Astrocyte (in vitro differentiated cells and primary cell): ENCODE measurements around the gene SLC22A5. TPM values are rescaled to one million over a fixed set of nuclear protein-coding genes. Genes with fewer than 3 reads are reported as not detected.

Experiments used
- DNase-seq: peaks from one replicate; pipeline ENCODE4 v3.0.0-alpha.2; 2010; ENCODE audit warnings: low read depth
- FAIRE-seq: peaks from 2 replicates; lab custom pipeline; 2011; peaks lifted over from hg19 to GRCh38; lab: Jason Lieb, UNC
- H2AFZ ChIP-seq: 2 replicates; pipeline ENCODE4 v1.6.0; 2012; ENCODE audit warnings: low read depth, low read length, inconsistent platforms
- H3K27ac ChIP-seq: 2 replicates; pipeline ENCODE4 v1.5.1; 2011; ENCODE audit warnings: low read depth, low read length, inconsistent platforms
- H3K27me3 ChIP-seq: 2 replicates; pipeline ENCODE4 v1.6.0; 2011; ENCODE audit warnings: low read length, inconsistent platforms; ENCODE audit not compliant: insufficient read depth
- H3K36me3 ChIP-seq: 2 replicates; pipeline ENCODE4 v1.5.1; 2011; ENCODE audit warnings: low read length, inconsistent platforms; ENCODE audit not compliant: insufficient read depth
- H3K4me1 ChIP-seq: 2 replicates; pipeline ENCODE4 v1.5.1; 2011; ENCODE audit warnings: low read length, inconsistent platforms; ENCODE audit not compliant: insufficient read depth
- H3K4me2 ChIP-seq: 2 replicates; pipeline ENCODE4 v1.6.0; 2012; ENCODE audit warnings: low read length, inconsistent platforms
- H3K4me3 ChIP-seq: 2 replicates; pipeline ENCODE4 v1.5.1; 2011; ENCODE audit warnings: low read depth, mild to moderate bottlenecking, low read length, inconsistent platforms; ENCODE audit not compliant: insufficient read depth
- H3K79me2 ChIP-seq: 2 replicates; pipeline ENCODE4 v1.6.0; 2012; ENCODE audit warnings: mild to moderate bottlenecking, low read length, inconsistent platforms; ENCODE audit not compliant: insufficient read depth
- H3K9ac ChIP-seq: 2 replicates; pipeline ENCODE4 v1.6.0; 2012; ENCODE audit warnings: mild to moderate bottlenecking, low read length, inconsistent platforms
- H3K9me3 ChIP-seq: 2 replicates; pipeline ENCODE4 v1.5.1; 2012; ENCODE audit warnings: low read depth, mild to moderate bottlenecking, low read length, inconsistent platforms; ENCODE audit not compliant: insufficient read depth
- H4K20me1 ChIP-seq: 2 replicates; pipeline ENCODE4 v1.6.0; 2012; ENCODE audit warnings: low read length, inconsistent platforms; ENCODE audit not compliant: insufficient read depth
- H3K27ac Mint-ChIP-seq: one replicate; pipeline ENCODE4 v1.8.0; 2021; ENCODE audit warnings: mild to moderate bottlenecking, mixed read lengths; ENCODE audit not compliant: unreplicated experiment
- H3K27me3 Mint-ChIP-seq: one replicate; pipeline ENCODE4 v1.8.0; 2021; ENCODE audit warnings: low read depth, mixed read lengths; ENCODE audit not compliant: unreplicated experiment
- H3K36me3 Mint-ChIP-seq: one replicate; pipeline ENCODE4 v1.8.0; 2021; ENCODE audit warnings: low read depth, mixed read lengths; ENCODE audit not compliant: unreplicated experiment
- H3K4me1 Mint-ChIP-seq: one replicate; pipeline ENCODE4 v1.8.0; 2021; ENCODE audit warnings: low read depth, mixed read lengths; ENCODE audit not compliant: unreplicated experiment
- H3K4me3 Mint-ChIP-seq: one replicate; pipeline ENCODE4 v1.8.0; 2021; ENCODE audit warnings: mild to moderate bottlenecking, moderate library complexity, mixed read lengths; ENCODE audit not compliant: unreplicated experiment
- H3K9me3 Mint-ChIP-seq: one replicate; pipeline ENCODE4 v1.8.0; 2021; ENCODE audit warnings: mild to moderate bottlenecking, mixed read lengths; ENCODE audit not compliant: unreplicated experiment
- EZH2 ChIP-seq: IDR thresholded peaks from 2 replicates; pipeline ENCODE4 v1.6.1; 2012; ENCODE audit warnings: mild to moderate bottlenecking, low read length, inconsistent platforms; ENCODE audit not compliant: insufficient read depth
- total RNA-seq: library from RNA; stranded (reverse); gene quantifications from 2 replicates; pipeline ENCODE4 v1.2.1, GENCODE V29; 2021
- TF ChIP-seq, protein P1 (sequence below): IDR thresholded peaks from 2 replicates; pipeline ENCODE4 v1.5.1; 2011; ENCODE audit warnings: low read depth, mild to moderate bottlenecking, inconsistent platforms, low read length, moderate library complexity; ENCODE audit not compliant: insufficient read depth

Gene SLC22A5
- total RNA-seq, 1 donor from 2014 or later: 8.3 TPM

DNA sequence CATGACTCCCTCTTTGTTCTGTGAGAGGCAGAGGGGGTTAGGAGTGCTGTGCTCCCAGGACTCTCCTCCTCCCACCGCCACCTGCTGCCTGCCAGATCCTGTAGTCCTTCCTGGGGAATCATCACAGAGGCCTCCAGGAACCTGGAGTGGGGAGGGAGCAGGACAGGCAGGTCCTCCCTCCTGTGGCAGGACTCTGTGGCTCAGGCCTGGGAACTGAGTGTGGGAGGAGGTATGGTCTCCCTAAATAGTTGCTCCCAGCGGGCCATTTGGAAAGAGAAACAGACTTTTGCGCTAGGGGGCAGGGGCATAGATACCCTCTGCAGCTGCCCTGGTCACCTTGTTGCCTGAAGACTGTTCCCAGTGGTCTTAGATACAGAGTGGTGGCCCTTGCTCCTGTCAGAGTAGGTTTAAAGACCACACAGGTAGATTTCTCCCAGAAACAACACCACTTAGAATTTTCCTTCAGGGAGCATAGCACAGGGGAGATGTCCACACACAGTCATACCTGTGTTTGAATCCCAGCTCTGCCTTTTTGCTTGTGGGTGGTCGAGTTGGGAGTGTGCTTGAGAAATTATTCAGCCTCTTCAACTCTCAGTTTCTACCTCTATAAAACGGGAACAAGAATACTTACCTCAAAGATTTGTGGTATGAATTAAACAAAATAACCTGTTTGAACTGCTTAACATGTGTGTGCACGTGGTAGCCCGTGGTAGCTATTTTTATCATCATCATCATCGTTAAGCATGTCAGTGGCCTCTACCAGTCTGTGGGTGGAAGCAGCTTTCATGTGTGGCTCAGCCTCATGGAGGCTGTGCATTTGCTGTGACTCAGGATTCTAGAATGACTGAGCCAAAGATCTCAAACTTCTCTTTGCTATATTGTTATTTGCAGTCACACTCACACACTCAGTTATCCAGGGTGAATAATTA lies 55.8 kb downstream of the SLC22A5 start:
- FAIRE-seq (peak; percentile 50), DNase-seq (peak; percentile 92)
- Histone ChIP-seq H3K27ac (peak overlapping the region; percentile 95), H3K27me3 (no peaks in the 10 kb centered on the region), H3K4me2 (peak overlapping the region; percentile 68), H3K9me3 (no peaks in the 10 kb centered on the region), H3K4me3 (no peak overlapping the region), H4K20me1 (no peaks in the 10 kb centered on the region), H3K79me2 (peaks cover 8% of the 10 kb centered on the region), H3K4me1 (peaks cover 62% of the 10 kb centered on the region), H2AFZ (no peak overlapping the region), H3K36me3 (no peaks in the 10 kb centered on the region), H3K9ac (peak overlapping the region; percentile 75)
- Mint-ChIP-seq H3K27me3 (no peaks in the 10 kb centered on the region), H3K9me3 (no peaks in the 10 kb centered on the region), H3K4me1 (peaks cover 79% of the 10 kb centered on the region), H3K4me3 (peak overlapping the region; percentile 29), H3K36me3 (peaks cover 7% of the 10 kb centered on the region), H3K27ac (peak overlapping the region; percentile 91)
- no peak for TF ChIP-seq EZH2
- TF ChIP-seq, protein P1, sequence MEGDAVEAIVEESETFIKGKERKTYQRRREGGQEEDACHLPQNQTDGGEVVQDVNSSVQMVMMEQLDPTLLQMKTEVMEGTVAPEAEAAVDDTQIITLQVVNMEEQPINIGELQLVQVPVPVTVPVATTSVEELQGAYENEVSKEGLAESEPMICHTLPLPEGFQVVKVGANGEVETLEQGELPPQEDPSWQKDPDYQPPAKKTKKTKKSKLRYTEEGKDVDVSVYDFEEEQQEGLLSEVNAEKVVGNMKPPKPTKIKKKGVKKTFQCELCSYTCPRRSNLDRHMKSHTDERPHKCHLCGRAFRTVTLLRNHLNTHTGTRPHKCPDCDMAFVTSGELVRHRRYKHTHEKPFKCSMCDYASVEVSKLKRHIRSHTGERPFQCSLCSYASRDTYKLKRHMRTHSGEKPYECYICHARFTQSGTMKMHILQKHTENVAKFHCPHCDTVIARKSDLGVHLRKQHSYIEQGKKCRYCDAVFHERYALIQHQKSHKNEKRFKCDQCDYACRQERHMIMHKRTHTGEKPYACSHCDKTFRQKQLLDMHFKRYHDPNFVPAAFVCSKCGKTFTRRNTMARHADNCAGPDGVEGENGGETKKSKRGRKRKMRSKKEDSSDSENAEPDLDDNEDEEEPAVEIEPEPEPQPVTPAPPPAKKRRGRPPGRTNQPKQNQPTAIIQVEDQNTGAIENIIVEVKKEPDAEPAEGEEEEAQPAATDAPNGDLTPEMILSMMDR: no peak

DNA sequence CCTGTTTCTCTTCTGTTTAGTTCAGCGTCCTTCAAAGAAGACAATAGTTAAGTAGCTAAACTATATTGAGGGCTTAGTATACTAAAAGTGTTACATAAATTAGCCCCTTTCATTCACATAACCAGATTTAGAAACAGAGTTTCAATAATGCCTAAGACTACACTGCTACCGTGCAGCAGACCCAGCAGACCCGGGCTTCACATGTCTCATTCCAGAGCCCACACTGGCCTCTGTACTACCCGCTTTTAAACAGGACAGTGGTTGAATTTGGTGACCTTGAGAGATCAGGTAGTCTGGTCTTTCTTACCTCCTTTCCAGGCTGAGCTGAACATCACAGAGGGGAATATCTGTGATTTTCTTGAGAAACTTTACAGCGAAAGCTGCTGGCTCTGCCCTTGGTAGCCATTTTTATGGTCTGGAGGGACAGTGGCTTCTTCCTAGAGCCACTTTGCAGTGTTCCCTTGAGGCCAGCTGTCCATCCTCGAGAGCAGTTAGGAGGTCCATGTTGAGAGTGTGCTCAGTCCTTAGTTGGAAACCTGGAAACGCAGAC lies 56.5 kb downstream of the SLC22A5 start:
- FAIRE-seq: no peak

More for the DNA sequence above, 56.5 kb downstream of the SLC22A5 start:
- peak overlapping the region; percentile 75 for H3K9ac ChIP-seq
- peak overlapping the region; percentile 91 for H3K27ac Mint-ChIP-seq
- no peak for DNase-seq
- no peaks in the 10 kb centered on the region for H3K9me3 Mint-ChIP-seq
- H3K27me3 Mint-ChIP-seq: no peaks in the 10 kb centered on the region
- peak overlapping the region; percentile 16 for H3K4me3 Mint-ChIP-seq
- TF ChIP-seq, protein P1: no peak
- no peak for TF ChIP-seq EZH2
- H4K20me1 ChIP-seq: no peaks in the 10 kb centered on the region
- no peaks in the 10 kb centered on the region for H3K9me3 ChIP-seq
- H3K4me1 ChIP-seq: peaks cover 62% of the 10 kb centered on the region
- no peaks in the 10 kb centered on the region for H3K36me3 ChIP-seq
- H3K4me3 ChIP-seq: peak overlapping the region; percentile 10
- peak overlapping the region; percentile 68 for H3K4me2 ChIP-seq
- H2AFZ ChIP-seq: no peak overlapping the region
- peak overlapping the region; percentile 95 for H3K27ac ChIP-seq
- no peaks in the 10 kb centered on the region for H3K27me3 ChIP-seq
- H3K4me1 Mint-ChIP-seq: peaks cover 76% of the 10 kb centered on the region
- peaks cover 8% of the 10 kb centered on the region for H3K79me2 ChIP-seq
- peaks cover 7% of the 10 kb centered on the region for H3K36me3 Mint-ChIP-seq
